Measurements from ENCODE around the gene EIF3D.

The EIF3D gene

GRCh38 chr22:36568846-36569245, 39.9 kb upstream of the EIF3D start:
- Histone ChIP-seq H3K4me2 (ENCODE audit: low read depth, low read length) (no peak overlapping the region), H3K79me2 (ENCODE audit: low read length) (no peaks in the 10 kb centered on the region), H3K9ac (ENCODE audit: low read length) (no peak overlapping the region), H3K4me3 (ENCODE audit: low read length) (no peak overlapping the region), H3F3A (ENCODE audit: insufficient read depth, low read length) (no peaks in the 10 kb centered on the region), H3K27me3 (replicated peaks; ENCODE audit: insufficient read depth, low read length) (peaks cover 82% of the 10 kb centered on the region), H4K20me1 (ENCODE audit: insufficient read depth, low read length) (no peaks in the 10 kb centered on the region), H3K9me3 (replicated peaks; ENCODE audit: insufficient read depth, low read length) (no peaks in the 10 kb centered on the region), H3K36me3 (replicated peaks; ENCODE audit: insufficient read depth, low read length) (no peaks in the 10 kb centered on the region), H2AFZ (ENCODE audit: low read length) (no peak overlapping the region), H3K27ac (ENCODE audit: low read length) (no peak overlapping the region), H3K9me2 (replicated peaks; ENCODE audit: insufficient read depth, low read length) (no peaks in the 10 kb centered on the region), H3K4me1 (ENCODE audit: low read length) (no peaks in the 10 kb centered on the region)
- TF ChIP-seq EZH2 (optimal IDR thresholded peaks at IDR 0.05; ENCODE audit: low read depth, low read length) (no peak), CTCF (IDR thresholded peaks at IDR 0.05; ENCODE audit: low read length) (no peak), EZH2phosphoT487 (IDR thresholded peaks at IDR 0.05; ENCODE audit: low read length) (no peak)
- no peak for DNase-seq

- Histone ChIP-seq H3K4me2 (ENCODE audit: low read depth, low read length) (no peak overlapping the region), H3F3A (ENCODE audit: insufficient read depth, low read length) (no peaks in the 10 kb centered on the region), H3K27ac (ENCODE audit: low read length) (no peak overlapping the region), H3K9me3 (replicated peaks; ENCODE audit: insufficient read depth, low read length) (no peaks in the 10 kb centered on the region), H3K79me2 (ENCODE audit: low read length) (no peaks in the 10 kb centered on the region), H2AFZ (ENCODE audit: low read length) (no peak overlapping the region), H3K9ac (ENCODE audit: low read length) (no peak overlapping the region), H3K36me3 (replicated peaks; ENCODE audit: insufficient read depth, low read length) (no peaks in the 10 kb centered on the region), H4K20me1 (ENCODE audit: insufficient read depth, low read length) (no peaks in the 10 kb centered on the region), H3K27me3 (replicated peaks; ENCODE audit: insufficient read depth, low read length) (peaks cover 90% of the 10 kb centered on the region), H3K4me3 (ENCODE audit: low read length) (no peak overlapping the region), H3K4me1 (ENCODE audit: low read length) (no peaks in the 10 kb centered on the region), H3K9me2 (replicated peaks; ENCODE audit: insufficient read depth, low read length) (no peaks in the 10 kb centered on the region)
- TF ChIP-seq EZH2phosphoT487 (IDR thresholded peaks at IDR 0.05; ENCODE audit: low read length) (no peak), EZH2 (optimal IDR thresholded peaks at IDR 0.05; ENCODE audit: low read depth, low read length) (no peak), CTCF (IDR thresholded peaks at IDR 0.05; ENCODE audit: low read length) (no peak)
- DNase-seq: no peak
Observed at GRCh38 chr22:36566720-36567119, 37.8 kb upstream of the EIF3D start.

GRCh38 chr22:36565686-36566085, 36.7 kb upstream of the EIF3D start:
- H4K20me1 ChIP-seq (ENCODE audit: insufficient read depth, low read length): no peaks in the 10 kb centered on the region
- H3K9ac ChIP-seq (ENCODE audit: low read length): no peak overlapping the region
- no peaks in the 10 kb centered on the region for H3K79me2 ChIP-seq (ENCODE audit: low read length)
- no peaks in the 10 kb centered on the region for H3K9me3 ChIP-seq (replicated peaks; ENCODE audit: insufficient read depth, low read length)
- H3K36me3 ChIP-seq (replicated peaks; ENCODE audit: insufficient read depth, low read length): no peaks in the 10 kb centered on the region
- no peaks in the 10 kb centered on the region for H3K9me2 ChIP-seq (replicated peaks; ENCODE audit: insufficient read depth, low read length)
- no peak overlapping the region for H2AFZ ChIP-seq (ENCODE audit: low read length)
- no peak overlapping the region for H3K27ac ChIP-seq (ENCODE audit: low read length)
- H3K27me3 ChIP-seq (replicated peaks; ENCODE audit: insufficient read depth, low read length): peaks cover 95% of the 10 kb centered on the region
- TF ChIP-seq CTCF (IDR thresholded peaks at IDR 0.05; ENCODE audit: low read length): no peak
- TF ChIP-seq EZH2 (optimal IDR thresholded peaks at IDR 0.05; ENCODE audit: low read depth, low read length): no peak
- no peak for TF ChIP-seq EZH2phosphoT487 (IDR thresholded peaks at IDR 0.05; ENCODE audit: low read length)
- H3K4me1 ChIP-seq (ENCODE audit: low read length): no peaks in the 10 kb centered on the region
- H3K4me2 ChIP-seq (ENCODE audit: low read depth, low read length): no peak overlapping the region
- no peak overlapping the region for H3K4me3 ChIP-seq (ENCODE audit: low read length)
- no peaks in the 10 kb centered on the region for H3F3A ChIP-seq (ENCODE audit: insufficient read depth, low read length)
- no peak for DNase-seq
